HG02759 (cell line): ENCODE measurements around the gene ADAP2.
"Not testable (repeated sequence)": the region's sequence is repeated elsewhere in the genome, so short reads cannot be mapped to it uniquely, and the experiment has no call there.

ENCODE experiments used
- ATAC-seq: cut with Tn5 transposase; IDR thresholded peaks from one replicate; pipeline ENCODE4 v1.9.1; 2021; ENCODE audit warnings: mild to moderate bottlenecking, moderate library complexity; ENCODE audit not compliant: unreplicated experiment

Gene ADAP2, protein sequence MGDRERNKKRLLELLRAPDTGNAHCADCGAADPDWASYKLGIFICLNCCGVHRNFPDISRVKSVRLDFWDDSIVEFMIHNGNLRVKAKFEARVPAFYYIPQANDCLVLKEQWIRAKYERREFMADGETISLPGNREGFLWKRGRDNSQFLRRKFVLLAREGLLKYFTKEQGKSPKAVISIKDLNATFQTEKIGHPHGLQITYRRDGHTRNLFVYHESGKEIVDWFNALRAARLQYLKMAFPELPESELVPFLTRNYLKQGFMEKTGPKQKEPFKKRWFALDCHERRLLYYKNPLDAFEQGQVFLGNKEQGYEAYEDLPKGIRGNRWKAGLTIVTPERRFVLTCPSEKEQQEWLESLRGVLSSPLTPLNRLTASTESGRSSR

DNA sequence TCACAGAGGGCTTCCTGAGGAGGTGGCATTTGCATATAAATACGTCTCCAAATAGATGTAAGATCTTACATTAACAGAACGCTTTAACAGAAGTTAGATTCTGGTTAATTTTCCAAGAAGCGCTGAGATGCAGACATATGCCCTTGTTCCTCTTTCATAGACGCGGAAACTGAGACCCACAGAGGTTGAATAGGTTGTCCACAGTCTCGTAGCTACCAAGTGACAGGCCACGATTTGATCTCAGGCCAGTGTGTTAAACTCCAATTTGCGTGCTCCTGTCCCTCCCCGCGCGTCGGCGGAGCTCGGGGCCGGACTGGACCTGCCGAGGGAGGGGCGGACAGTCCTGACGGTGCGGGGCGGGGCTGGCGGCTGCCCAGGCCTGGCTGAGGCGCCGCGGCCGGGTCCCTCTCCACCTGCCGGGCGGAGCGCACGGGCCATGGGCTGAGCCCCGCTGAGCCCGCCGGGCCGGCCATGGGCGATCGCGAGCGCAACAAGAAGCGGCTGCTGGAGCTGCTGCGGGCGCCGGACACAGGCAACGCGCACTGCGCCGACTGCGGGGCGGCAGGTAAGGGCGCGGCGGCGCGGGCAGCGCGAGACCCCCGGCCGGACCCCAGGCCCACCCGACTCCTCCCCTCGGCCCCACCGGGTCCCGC is at the start of gene ADAP2:
Gene ADAP2 (plus strand): TSS at position 402 of the 653 bp plus-strand sequence. CDS start 70 bp downstream, at position 472.
- no peak for ATAC-seq

DNA sequence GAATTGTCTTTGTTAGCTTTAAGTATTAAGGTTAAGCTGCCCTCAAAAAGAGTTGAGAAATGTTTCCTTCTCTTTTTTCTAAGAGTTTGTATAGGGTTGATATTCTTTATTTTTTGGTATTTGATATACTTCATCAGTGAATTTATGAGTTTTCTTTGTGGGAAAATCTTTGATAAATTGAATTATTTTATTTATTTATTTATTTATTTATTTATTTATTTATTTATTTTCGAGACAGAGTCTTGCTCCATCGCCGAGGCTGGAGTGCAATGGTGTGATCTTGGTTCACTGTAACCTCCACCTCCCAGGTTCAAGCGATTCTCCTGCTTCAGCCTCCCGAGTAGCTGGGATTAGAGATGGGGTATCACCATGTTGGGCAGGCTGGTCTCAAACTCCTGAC is 35.6 kb upstream of the ADAP2 start:
- ATAC-seq, result no peak

DNA sequence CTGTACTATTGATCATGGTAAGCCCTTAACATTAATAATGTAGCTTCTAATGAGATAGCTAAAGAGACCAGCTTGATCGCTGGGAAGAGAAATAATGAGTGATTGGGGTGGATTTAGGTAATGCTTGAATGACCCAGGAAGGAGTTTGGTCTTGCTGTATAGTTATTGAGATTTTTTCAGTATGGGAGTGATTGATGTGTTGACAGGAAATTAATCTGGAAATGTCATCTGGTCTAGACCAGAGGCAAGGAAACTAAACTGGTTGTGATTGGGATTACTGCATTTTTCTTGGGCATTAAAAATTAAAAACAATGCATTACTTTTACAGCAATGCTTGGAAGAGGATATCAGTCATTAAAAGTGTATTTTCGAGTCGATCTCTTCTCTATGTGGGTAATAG is 27.5 kb upstream of the ADAP2 start:
- ATAC-seq, result no peak

DNA sequence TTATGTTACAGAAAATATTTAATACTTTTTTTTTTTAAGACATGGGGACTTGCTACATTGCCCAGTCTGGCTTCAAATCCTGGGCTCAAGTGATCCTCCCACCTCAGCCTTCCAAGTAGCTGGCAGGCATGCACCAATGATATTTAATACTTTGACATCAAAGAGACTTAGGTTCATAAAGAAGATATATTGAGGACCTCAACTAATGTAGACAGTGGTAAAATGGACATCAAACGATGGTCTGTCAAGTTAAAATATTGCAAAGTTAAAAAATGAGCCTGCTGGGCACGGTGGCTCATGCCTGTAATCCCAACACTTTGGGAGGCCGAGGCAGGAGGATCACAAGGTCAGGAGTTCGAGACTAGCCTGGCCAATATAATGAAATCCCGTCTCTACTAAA is 24.4 kb upstream of the ADAP2 start:
- ATAC-seq, result no peak

DNA sequence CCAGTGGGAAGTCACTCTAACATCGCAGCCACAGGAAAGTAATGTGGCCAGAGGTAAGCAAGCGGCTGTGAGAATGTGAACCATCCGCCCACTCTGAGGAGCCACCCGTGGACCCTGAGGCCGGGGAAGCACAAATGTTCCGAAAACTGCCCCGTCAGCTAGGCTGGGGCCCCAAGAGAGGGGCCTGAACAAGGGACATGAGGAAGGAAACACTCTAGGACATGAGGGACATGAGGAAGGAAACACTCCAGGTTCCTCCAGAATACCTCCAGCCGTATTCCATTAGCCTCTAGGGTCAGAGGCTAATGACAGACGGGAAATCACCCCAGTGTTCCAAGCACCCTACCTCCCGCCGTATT is 16.0 kb upstream of the ADAP2 start:
- ATAC-seq, result peak; percentile 33

DNA sequence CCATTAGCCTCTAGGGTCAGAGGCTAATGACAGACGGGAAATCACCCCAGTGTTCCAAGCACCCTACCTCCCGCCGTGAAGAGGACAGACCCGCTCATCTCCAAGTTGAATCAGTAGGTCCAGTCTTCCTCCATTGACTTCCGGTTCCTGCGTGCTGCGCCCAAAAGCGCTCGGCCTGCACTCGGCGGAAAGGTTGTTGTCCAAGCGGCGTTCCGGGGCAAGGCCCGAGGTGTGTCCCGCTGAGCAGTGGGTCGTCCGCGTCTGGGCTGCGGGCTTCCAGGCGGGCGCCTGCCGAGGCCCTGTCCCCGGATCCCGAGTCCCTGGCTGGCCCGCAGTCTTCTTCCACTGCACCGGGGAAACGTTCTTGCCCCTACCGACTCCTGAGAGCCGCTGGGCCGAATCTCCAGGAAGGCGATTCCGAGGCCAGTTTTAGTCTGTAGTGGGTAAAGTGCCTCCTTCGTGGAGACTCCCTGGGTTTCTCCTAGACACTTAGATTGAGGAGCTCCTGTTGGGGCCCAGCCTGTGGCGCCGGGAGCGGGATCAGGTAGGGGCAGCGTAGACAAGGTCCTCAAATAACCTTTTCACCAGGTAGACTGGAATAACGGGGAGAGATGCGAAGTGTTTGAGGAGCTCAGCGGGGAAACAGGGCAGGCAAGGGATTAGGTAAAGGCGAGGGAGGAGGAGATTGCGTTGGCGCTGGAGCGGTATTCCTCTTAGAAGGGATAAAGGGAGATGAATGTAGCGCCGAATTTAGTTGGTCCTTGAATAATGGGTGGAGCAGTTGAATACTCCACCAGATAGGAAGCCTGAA is 15.4 kb upstream of the ADAP2 start, which contains the start of gene TEFM:
Gene TEFM (minus strand): TSS at position 138 of the 811 bp plus-strand sequence. CDS start 40 bp downstream, at position 98.
- ATAC-seq, result peak; percentile 96

DNA sequence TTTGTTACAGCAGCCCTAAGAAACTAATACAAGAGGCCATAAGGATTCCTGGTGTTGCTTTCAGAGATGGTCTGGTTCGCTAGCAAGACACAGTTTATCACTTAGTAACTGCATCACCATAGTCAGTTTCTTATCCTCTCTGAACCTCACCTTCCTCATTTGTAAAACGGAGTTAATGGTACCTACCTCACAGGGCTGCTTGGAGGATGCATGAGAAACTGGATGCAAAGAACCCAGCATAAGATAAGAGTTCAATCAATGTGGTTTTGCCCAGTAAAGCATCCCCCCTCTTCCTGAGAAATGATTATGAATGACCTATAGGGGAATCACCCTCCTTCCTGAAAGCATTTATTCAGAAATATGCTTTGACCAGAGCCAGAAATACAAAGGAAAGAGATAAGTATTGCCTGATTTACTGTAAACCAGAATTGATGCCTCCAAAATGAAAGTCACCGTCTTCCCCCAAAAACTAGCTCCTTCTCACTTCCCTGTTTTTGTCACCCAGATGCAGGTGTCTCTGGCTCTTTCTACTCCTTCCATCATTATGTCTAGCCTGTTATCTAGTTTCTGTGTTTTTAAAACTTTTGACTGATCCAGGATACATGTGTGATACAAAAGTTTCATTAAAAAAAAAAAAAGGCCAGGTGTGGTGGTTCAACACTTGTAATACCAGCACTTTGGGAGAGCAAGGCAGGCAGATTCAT is 12.9 kb upstream of the ADAP2 start:
- ATAC-seq, result no peak

DNA sequence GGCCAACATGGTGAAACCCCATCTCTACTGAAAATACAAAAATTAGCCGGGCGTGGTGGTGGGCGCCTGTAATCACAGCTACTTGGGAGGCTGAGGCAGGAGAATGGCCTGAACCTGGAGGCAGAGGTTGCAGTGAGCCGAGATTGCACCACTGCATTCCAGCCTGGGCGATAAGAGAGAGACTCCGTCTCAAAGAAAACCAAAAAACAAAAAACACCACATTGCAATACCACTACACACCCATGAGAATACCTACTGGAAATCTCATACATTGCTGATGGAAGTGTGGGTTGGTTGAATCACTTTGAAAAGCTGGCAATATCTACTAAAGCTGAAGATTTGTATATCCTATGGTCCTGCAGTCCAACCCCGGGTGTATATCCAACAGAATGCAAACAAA is 11.6 kb upstream of the ADAP2 start:
- not testable (repeated sequence) for ATAC-seq

DNA sequence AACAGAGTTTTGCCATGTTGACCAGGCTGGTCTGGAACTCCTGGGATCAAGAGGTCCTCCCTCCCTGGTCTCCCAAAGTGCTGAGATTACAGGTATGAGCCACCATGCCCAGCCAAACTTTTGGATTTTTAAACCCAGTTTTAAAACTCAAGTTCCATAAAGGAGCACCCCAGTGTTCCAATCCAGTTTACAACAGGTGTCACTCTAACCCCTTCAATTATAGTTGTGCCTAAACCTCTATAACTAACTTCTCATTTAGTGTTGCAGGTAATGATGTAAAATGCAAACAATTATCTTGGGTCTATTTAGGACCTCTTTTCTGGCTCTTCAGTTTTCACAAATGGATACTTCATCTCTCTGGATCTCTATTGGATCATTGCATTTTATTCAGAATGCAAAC is 7.8 kb upstream of the ADAP2 start:
- ATAC-seq, result no peak

DNA sequence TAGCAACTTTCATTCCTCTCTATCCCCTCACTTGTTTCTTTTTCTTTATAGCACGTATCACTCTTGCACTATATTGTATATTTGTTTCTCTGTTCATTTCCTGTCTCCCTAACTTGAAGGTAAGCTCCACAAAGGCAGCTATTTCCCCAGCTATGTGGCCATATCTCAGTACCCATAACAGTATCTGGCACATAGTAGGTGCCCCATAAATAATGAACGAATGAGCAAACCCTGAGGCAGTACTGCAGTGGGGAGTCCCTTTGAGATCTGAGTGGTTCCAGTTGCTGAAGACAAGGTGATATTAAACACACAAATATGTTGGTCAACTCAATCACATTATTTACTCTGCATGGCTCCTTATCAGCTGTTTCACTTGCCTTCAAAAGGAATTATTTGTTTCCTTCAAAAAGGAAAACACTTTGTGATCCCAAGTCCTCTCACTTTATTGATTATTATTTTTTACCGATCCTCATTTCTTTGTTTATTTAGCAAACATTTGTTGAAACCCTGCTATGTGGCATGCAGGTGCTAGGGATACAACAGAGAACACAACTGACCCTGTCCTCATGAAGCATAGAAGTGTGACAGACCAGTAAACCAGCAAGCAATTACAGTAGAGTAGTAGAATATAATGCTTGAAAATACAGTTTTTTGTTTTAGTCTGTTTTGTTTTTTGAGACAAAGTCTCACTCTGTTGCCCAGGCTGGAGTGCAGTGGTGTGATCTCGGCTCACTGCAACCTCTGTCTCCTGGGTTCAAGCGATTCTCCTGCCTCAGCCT is 5.7 kb upstream of the ADAP2 start:
- no peak for ATAC-seq

DNA sequence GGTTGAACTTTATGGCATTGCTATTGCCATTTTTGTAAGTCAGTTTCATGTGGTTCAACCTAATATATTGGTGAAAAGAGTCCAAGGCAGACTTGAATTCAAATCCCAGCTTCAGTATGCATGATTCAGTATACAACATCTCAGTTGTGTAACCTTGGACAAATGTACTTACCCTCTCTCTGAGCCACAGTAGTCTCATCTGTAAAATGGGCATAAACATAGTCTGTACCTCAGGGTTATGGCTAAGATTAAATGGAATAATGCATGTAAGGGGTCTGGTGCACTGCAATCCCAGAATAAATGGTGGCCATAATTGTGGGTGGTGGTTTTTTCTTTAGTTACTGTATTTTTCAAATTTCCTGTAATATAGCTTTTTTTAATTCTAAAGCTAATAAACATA is 4.7 kb upstream of the ADAP2 start:
- ATAC-seq, result no peak

DNA sequence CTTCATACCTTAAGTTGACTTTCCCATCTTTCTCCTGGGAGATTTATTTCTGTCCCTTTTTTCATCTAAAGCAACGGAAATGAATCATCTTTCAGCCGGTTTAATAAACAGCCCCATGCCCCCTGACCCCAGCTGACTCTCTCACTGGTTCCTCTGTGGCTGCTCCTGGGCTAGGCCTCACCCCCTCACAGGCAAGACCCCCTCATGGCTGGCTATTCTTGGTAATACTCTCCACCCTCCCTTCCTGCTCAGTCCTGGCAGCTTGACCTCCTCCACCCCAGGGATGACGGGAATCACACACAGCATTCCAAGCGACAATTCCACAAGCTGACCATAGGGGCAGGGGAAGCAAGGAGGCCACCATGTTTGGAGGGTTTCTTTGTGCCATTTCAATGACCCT is 1.5 kb upstream of the ADAP2 start:
- no peak for ATAC-seq

DNA sequence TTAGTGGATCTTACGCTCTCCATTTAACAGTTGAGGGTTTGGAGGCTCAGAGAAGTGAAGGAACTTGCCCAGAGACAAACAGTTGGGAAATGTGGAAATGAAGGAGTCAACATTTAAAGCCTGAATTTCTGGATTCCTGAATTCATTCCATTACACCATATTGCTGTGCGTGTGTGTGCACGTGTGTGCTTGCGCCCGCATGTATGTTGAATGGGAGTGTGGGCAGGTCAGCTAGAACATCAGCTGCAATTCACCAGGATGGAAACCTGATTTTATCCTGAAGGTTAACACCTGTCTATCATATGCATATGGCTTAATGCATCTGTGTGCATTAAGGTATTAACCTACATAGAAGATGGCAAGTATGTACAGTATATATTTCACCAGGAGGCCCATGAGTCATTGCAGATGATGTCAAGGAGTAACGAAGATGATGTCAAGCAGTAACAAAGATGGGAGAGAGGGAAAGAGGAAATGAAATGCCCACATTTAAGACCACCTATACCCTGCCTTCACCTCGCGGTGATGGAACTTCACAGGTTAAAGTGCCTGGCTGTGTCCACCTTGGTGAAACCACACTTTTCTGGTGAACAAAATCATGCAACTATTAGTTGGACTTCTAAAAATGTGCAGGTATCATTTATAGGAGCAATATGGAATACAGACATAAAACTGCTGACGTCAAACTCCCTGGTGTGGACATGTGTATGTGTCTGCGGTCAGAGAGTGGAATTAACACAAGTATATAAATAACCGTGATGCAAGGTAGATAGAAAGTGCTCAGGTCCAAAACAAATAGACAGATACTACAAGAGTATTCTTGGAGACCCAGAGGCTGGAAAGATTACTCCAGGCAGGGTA is 832 bp upstream of the ADAP2 start:
- no peak for ATAC-seq

DNA sequence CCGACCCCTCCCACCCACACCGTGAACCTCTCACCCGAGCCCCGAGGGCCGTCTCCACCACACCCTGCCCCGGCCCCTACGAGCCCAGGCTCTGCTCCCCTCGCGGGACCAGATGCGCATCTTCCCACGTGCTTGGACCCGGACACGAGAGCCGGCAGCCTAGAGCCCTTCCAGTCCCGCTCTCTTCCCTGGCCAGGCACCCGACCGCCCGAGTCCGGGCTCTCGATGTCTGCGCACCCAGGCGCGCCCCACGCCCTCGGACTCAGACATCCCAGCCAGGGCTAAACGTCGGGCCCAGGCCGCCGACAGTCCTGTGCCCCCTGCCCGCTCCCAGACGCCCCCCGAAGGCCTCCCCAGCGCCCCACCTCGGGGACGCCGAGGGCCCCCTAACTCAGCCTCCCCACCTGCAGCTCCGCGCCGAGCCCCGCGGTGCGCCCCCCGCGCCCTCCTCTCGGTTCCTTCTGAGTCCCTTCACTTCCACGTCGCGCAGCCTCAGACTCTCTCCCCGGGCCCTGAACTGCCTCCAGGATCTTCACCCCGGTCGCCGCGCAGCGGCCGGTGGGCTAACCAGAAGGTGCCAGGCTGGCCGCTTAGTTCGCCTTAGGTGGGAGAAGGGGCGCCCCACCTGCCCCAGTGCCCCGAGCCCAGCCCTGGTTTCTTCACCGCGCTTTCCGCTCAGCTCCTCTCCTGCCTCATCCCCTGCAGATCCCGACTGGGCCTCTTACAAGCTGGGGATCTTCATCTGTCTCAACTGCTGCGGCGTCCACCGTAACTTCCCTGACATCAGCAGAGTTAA is 688 bp downstream of the ADAP2 start:
- no peak for ATAC-seq

DNA sequence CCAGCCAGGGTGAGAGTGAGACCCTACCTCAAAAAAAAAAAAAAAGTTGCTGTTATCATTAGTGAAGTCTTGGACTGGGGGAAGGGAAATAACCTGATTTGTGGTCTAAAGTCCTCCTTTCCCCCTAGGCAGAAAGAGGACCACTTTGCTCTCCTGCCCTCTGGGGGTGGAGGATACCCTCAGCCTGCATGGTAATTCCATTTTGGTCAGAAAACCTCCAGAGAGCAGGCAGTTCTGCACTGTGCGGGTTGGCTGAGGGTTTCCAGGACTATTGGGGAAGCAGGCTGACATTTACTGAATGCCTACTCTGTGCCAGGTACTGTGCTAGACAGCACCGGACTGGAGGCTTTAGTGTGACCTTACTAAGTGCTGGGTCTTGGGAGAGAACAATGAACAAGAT is 2.6 kb downstream of the ADAP2 start:
- ATAC-seq, result no peak

DNA sequence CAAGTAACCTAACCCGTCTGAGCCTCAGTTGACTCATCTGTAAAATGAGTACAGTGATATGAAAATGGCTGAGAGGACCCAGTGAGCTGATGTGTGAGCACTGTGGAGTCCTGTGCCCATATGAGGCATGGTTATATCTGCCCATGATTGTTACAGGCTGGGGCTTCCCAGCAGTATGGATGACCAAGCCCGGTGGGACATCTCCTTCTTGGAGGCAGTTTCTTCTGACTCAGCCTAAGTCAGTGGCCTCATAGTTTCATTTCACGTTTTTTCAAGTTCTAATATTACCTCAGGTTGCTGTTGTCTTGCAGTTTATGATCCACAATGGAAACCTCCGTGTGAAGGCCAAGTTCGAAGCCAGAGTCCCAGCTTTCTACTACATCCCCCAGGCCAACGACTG is 4.8 kb downstream of the ADAP2 start:
- no peak for ATAC-seq

DNA sequence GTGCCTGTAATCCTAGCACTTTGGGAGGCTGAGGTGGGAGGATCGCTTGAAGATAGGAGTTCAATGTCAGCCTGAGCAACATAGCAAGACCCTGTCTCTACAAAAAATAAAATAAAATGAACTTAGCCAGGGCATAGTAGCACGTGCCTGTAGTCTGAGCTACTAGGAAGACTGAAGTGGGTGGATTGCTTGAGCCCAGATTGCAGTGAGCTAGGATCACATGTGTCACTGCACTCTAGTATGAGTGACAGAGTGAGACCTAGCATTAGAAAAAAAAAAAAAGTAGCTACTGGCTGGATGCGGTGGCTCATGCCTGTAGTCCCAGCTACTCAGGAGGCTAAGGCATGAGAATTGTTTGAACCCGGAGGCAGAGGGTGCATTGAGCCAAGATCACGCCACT is 6.0 kb downstream of the ADAP2 start:
- no peak for ATAC-seq

DNA sequence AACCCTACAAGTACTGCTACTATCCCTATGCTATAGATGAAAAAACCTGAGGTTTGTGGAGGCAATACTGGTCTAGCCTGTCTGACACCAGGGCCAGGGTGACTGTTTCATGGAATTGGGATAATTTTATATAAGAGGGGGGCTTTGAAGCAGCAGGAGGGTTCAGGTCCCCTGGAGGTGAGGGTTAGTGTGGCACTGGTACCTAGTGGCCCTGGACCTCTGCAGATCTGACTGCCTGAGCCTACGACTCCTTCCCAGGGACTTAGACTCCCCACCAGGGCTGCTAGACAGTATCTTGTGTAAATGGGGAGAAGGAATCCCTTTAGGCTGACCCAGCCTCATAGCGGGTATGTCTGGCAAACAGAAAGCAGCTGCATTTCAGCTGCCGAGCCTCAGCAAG is 6.8 kb downstream of the ADAP2 start:
- no peak for ATAC-seq
